Nephron progenitor cell (in vitro differentiated cells): ENCODE results near the gene ATP2B2.

ENCODE experiments used
- DNase-seq: peaks from one replicate; pipeline ENCODE4 v3.0.0; 2021
- H3K27ac Mint-ChIP-seq: 2 replicates; pipeline ENCODE4 v1.8.0; 2021; ENCODE audit warnings: mild to moderate bottlenecking, moderate library complexity, mixed read lengths
- H3K27me3 Mint-ChIP-seq: 2 replicates; pipeline ENCODE4 v1.8.0; 2021; ENCODE audit warnings: mild to moderate bottlenecking, low read depth, mixed read lengths; ENCODE audit not compliant: poor library complexity
- H3K36me3 Mint-ChIP-seq: 2 replicates; pipeline ENCODE4 v1.8.0; 2021; ENCODE audit warnings: low read depth, mixed read lengths
- H3K4me1 Mint-ChIP-seq: 2 replicates; pipeline ENCODE4 v1.8.0; 2021; ENCODE audit warnings: mixed read lengths
- H3K4me3 Mint-ChIP-seq: 2 replicates; pipeline ENCODE4 v1.8.0; 2021; ENCODE audit warnings: mild to moderate bottlenecking, moderate library complexity, mixed read lengths
- H3K9me3 Mint-ChIP-seq: 2 replicates; pipeline ENCODE4 v1.8.0; 2021; ENCODE audit warnings: mild to moderate bottlenecking, moderate library complexity, mixed read lengths
- TF ChIP-seq, protein P1 (sequence below): fragments of 200-600 bp; sonication (generic); IDR thresholded peaks from 2 replicates; pipeline ENCODE4 v1.5.0; 2021; ENCODE audit warnings: antibody characterized with exemption

The ATP2B2 gene

DNA sequence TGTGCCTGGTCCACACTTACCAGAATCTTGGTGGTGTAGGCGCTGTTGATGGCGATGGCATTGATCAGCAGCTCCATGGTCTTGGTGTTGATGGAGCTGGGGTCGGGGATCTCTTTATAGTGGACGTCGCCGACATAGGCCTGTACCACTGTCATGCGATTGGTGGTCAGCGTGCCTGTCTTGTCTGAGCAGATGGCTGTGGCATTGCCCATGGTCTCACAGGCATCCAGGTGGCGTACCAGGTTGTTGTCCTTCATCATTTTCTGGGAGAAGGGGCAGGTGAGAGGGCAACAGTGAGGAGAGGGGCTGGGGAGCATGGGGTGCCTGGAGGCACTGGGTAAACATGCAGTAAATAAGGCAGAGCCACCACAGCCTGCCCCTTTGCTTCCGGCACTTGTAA is 133.6 kb downstream of the ATP2B2 start:
- no peak overlapping the region for H3K4me3 Mint-ChIP-seq
- no peak for DNase-seq
- peak overlapping the region; percentile 40 for H3K27ac Mint-ChIP-seq
- peaks cover 18% of the 10 kb centered on the region for H3K27me3 Mint-ChIP-seq
- TF ChIP-seq, protein P1, sequence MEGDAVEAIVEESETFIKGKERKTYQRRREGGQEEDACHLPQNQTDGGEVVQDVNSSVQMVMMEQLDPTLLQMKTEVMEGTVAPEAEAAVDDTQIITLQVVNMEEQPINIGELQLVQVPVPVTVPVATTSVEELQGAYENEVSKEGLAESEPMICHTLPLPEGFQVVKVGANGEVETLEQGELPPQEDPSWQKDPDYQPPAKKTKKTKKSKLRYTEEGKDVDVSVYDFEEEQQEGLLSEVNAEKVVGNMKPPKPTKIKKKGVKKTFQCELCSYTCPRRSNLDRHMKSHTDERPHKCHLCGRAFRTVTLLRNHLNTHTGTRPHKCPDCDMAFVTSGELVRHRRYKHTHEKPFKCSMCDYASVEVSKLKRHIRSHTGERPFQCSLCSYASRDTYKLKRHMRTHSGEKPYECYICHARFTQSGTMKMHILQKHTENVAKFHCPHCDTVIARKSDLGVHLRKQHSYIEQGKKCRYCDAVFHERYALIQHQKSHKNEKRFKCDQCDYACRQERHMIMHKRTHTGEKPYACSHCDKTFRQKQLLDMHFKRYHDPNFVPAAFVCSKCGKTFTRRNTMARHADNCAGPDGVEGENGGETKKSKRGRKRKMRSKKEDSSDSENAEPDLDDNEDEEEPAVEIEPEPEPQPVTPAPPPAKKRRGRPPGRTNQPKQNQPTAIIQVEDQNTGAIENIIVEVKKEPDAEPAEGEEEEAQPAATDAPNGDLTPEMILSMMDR, result no peak
- peaks cover 13% of the 10 kb centered on the region for H3K4me1 Mint-ChIP-seq
- H3K9me3 Mint-ChIP-seq, result peaks cover 3% of the 10 kb centered on the region
- no peaks in the 10 kb centered on the region for H3K36me3 Mint-ChIP-seq

DNA sequence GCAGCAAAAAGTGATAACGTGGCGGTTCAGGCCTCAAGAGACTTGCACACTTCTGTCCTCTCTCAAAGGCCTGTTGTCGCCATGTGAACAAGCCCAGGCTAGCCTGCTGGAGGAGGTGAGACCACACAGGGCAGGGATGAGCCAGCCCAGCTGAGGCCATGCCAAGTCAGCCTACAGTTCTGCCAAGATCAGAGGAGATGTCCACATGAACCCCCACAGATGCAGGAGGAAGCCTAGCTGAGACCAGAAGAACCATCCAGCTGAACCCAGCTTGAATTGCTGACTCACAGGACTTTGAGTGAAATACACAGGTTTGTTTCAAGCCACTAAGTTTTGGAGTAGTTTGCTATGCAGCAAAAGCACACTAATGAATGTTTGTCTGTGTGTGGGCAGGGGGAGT is 134.2 kb downstream of the ATP2B2 start:
- TF ChIP-seq, protein P1, result no peak
- Mint-ChIP-seq H3K36me3 (no peaks in the 10 kb centered on the region), H3K4me1 (peaks cover 20% of the 10 kb centered on the region), H3K9me3 (peaks cover 3% of the 10 kb centered on the region), H3K27me3 (peaks cover 18% of the 10 kb centered on the region), H3K27ac (no peak overlapping the region), H3K4me3 (no peak overlapping the region)
- no peak for DNase-seq

DNA sequence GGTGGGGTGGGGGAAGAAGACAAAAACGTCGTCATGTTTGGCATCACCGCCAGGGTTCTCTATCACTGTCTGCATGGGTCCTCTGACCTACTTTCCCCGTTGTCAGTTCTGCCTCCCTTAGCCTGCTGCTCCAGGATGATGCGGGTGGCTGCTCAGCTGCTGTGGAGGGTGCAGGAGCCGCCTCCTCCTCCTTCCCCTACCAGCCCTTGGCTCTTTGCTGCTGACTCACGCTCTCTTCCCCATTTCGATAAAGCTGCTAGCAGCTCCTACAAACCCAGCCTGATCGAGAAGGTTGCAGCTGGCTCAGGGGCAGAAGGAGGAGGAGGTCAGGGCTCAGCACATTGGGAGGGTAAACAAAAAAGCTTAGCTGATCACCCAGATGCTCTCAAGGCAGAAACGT is 135.0 kb downstream of the ATP2B2 start:
- Mint-ChIP-seq H3K9me3 (peaks cover 3% of the 10 kb centered on the region), H3K4me3 (no peak overlapping the region), H3K27me3 (peaks cover 18% of the 10 kb centered on the region), H3K36me3 (no peaks in the 10 kb centered on the region), H3K27ac (peak overlapping the region; percentile 15), H3K4me1 (peaks cover 27% of the 10 kb centered on the region)
- DNase-seq, result no peak
- TF ChIP-seq, protein P1, result no peak

DNA sequence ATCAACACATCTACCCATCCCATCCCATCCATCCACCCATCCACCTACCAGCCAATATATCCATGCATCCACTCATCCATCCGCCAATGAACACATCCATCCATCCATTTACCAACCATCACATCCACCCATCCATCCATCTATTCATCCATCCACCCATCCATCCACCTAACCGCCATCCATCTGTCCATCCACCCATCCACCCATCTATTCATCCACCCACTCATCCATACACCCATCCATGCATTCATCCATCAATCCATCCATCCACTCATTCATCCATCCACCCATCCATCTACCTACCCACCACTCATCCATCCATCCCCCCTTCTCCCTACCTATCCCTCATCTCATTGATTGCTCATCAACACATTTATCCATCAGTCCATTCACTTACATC is 136.9 kb downstream of the ATP2B2 start:
- H3K9me3 Mint-ChIP-seq, result peaks cover 4% of the 10 kb centered on the region
- TF ChIP-seq, protein P1, result no peak

DNA sequence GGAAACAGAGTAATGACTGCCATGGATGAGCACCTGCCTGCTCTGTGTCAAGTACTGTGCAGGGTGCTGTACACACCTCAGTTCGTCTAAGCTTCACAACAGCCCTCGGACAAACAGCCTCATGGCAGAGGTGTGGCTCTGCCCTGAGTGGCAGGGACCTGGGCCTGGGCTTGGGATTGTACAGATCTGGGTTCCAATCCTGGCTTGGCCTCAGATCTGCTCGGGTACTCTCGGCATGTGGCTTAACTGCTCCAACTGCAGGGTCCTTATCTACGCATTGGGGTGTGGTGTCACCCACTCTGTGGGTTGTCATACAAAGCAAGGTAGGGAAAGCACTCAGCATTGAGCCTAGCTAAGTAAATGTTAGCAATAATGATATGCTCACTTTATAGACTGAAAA is 137.9 kb downstream of the ATP2B2 start:
- peaks cover 14% of the 10 kb centered on the region for H3K27me3 Mint-ChIP-seq
- peaks cover 7% of the 10 kb centered on the region for H3K9me3 Mint-ChIP-seq
- H3K36me3 Mint-ChIP-seq, result no peaks in the 10 kb centered on the region
- no peak overlapping the region for H3K27ac Mint-ChIP-seq
- TF ChIP-seq, protein P1, result no peak
- peaks cover 29% of the 10 kb centered on the region for H3K4me1 Mint-ChIP-seq
- no peak overlapping the region for H3K4me3 Mint-ChIP-seq
- no peak for DNase-seq

More for the DNA sequence above, 136.9 kb downstream of the ATP2B2 start:
- peaks cover 14% of the 10 kb centered on the region for H3K27me3 Mint-ChIP-seq
- no peak overlapping the region for H3K4me3 Mint-ChIP-seq
- H3K36me3 Mint-ChIP-seq, result no peaks in the 10 kb centered on the region
- no peak overlapping the region for H3K27ac Mint-ChIP-seq
- peaks cover 29% of the 10 kb centered on the region for H3K4me1 Mint-ChIP-seq
- no peak for DNase-seq

DNA sequence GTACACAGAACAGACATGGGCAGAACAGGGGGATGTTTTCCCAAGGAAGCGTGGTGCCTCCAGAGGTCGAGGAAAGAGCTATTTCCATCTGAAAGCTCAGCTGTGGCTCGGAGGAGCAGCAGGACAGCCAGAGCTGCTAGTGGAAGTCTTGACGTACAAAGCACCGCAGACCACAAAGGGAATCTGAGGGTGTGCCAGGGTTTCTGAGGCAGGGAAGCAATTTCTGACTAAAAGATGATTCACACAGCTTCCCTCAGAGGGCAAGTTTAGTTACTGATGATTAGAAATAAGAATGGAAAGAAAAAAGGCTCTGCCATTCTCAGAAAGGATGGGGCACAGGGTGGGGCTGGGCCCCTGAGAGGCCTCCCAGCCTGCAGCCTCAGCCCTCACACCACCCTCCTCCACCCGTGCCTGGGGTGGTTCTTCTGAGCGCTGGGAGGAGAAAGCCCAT is 138.7 kb downstream of the ATP2B2 start:
- Mint-ChIP-seq H3K4me1 (peaks cover 29% of the 10 kb centered on the region), H3K9me3 (peaks cover 7% of the 10 kb centered on the region), H3K4me3 (no peak overlapping the region), H3K27ac (no peak overlapping the region), H3K27me3 (peaks cover 18% of the 10 kb centered on the region), H3K36me3 (no peaks in the 10 kb centered on the region)
- TF ChIP-seq, protein P1, result no peak
- DNase-seq, result no peak
